GM10847 (cell line): ENCODE data around the gene SART1.

Experiments
- POLR2A ChIP-seq: IDR thresholded peaks from 2 replicates; pipeline ENCODE4 v1.6.1; 2011; ENCODE audit not compliant: insufficient read length; ENCODE audit errors: extremely low read depth

The SART1 gene

DNA sequence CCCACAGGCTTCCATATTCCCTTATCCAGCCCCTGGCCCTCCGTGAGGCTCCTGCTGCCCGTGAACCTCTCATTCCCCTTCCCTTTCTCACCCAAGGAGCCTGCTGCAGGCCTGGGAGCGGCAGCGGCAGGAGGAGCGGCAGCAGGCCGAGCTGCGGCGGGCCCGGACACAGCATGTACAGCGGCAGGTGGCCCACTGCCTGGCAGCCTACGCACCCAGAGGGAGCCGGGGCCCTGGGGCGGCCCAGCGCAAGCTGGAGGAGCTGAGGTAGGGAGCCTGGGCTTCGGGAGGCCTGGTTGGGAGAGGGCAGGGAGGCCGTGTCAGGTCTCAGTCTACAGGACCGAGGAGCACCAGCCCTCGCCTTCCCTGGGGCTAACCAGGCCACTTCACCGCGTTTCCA is 8.1 kb upstream of the SART1 start:
- TF ChIP-seq POLR2A = no peak

GRCh38 chr11:65954771-65955170 is 6.8 kb upstream of the SART1 start:
- TF ChIP-seq POLR2A = no peak

GRCh38 chr11:65958291-65958690 is 3.2 kb upstream of the SART1 start:
- TF ChIP-seq POLR2A = no peak

DNA sequence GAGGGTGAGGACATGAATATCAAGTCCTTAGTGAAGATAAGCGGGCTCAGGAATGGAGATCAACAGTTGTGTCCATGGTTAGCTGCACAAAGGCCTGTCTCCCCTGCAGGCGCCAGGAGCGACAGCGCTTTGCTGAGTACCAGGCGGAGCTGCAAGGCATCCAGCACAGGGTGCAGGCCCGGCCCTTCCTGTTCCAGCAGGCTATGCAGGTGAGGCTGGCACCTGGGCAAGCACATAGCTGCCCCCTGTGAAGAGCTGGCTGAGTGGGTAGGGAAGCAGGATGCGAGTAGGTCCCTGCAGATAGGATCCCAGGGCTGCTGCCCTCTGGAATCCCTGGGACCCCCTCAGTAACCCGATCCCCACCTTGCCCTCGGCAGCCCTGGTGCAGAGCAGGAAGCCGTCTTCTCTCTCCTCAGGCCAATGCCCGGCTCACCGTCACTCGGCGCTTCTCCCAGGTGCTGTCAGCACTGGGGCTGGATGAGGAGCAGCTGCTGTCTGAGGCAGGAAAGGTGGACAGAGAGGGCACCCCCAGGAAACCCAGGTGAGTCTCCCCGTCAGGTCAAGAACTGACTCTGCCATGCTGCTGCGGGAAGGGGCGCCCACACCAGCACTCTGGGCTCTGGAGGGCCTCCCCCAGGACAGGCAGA is 2.6 kb upstream of the SART1 start:
- no peak for TF ChIP-seq POLR2A

DNA sequence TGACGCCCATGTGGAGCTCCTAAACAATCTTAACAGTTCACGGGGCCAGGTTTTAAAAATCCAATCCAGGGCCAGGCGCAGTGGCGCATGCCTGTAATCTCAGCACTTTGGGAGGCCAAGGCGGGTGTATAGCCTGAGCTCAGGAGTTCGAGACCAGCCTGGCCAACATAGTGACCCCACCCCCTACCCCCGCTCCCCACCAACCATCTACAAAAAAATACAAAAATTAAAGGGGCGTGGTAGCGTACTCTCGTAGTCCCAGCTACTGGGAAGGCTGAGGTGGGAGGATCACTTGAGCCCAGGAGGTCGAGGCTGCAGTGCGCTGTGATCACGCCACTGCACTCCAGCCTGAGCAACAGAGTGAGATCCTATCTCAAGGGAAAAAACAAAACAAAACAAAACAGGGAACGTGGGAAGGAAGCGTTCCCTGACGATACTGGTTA is 689 bp upstream of the SART1 start:
- no peak for TF ChIP-seq POLR2A

GRCh38 chr11:65962141-65962564 is 619 bp downstream of the SART1 start:
- TF ChIP-seq POLR2A = no peak

DNA sequence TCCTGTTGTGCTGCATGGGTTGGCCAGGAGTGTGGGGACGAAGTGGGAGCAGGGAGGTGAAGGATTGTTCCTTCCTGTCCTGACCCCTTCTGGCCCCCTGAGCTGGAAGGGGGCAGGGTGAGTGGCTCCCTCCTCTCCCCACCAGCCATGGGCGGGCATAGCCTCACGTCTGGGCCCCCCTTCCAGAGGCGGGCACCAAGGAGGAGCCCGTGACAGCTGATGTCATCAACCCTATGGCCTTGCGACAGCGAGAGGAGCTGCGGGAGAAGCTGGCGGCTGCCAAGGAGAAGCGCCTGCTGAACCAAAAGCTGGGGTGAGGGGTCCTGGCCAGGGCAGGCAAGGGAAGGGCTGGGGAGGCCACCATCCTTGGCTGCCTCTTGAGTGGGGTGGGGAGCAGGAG is 3.4 kb downstream of the SART1 start:
- TF ChIP-seq POLR2A = no peak

GRCh38 chr11:65965986-65966762 is 4.6 kb downstream of the SART1 start:
- no peak for TF ChIP-seq POLR2A

DNA sequence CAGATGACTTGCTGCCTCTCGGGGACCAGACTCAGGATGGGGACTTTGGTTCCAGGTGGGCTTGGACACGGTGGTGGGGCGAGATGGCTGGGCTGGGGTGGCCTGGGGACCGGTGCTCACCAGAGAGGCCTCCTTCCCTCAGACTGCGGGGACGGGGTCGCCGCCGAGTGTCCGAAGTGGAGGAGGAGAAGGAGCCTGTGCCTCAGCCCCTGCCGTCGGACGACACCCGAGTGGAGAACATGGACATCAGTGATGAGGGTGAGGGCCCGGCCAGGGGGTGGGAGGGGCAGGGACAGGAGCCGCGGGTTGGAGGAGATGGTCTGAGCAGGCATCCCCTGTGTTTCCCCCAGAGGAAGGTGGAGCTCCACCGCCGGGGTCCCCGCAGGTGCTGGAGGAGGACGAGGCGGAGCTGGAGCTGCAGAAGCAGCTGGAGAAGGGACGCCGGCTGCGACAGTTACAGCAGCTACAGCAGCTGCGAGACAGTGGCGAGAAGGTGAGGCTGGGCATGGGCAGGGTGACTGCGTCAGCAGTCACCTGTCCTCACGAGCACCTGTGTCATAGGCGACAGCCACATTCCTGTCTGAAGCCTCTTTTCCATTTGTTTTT is 5.9 kb downstream of the SART1 start:
- TF ChIP-seq POLR2A = no peak

GRCh38 chr11:65968600-65969482 is 7.3 kb downstream of the SART1 start:
- TF ChIP-seq POLR2A = no peak

- no peak for TF ChIP-seq POLR2A
These were observed 10.6 kb downstream of the SART1 start for GRCh38 chr11:65972116-65972515.

- TF ChIP-seq POLR2A = no peak
These were observed 12.0 kb downstream of the SART1 start for GRCh38 chr11:65973439-65974110.

DNA sequence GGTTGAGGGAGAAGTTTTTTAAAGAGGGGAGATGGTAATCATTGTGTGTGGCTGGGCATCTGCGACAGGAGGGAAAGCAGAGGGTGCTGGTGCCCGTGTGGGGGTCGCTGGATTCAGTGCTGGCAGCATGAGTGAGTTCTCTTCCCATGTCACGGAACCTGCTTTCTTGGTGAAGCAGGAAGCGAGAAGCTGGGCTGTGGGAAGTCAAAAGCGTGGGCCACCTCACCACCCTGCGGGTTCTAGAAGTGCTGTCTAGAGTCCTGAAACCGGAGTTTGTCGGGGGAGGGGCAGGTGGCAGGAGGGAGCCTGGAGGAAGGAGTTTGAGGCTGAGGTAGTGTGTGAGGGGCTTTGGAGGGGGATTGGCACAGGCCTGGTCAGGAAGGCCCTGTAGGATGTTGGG is 14.2 kb downstream of the SART1 start:
- TF ChIP-seq POLR2A = no peak

DNA sequence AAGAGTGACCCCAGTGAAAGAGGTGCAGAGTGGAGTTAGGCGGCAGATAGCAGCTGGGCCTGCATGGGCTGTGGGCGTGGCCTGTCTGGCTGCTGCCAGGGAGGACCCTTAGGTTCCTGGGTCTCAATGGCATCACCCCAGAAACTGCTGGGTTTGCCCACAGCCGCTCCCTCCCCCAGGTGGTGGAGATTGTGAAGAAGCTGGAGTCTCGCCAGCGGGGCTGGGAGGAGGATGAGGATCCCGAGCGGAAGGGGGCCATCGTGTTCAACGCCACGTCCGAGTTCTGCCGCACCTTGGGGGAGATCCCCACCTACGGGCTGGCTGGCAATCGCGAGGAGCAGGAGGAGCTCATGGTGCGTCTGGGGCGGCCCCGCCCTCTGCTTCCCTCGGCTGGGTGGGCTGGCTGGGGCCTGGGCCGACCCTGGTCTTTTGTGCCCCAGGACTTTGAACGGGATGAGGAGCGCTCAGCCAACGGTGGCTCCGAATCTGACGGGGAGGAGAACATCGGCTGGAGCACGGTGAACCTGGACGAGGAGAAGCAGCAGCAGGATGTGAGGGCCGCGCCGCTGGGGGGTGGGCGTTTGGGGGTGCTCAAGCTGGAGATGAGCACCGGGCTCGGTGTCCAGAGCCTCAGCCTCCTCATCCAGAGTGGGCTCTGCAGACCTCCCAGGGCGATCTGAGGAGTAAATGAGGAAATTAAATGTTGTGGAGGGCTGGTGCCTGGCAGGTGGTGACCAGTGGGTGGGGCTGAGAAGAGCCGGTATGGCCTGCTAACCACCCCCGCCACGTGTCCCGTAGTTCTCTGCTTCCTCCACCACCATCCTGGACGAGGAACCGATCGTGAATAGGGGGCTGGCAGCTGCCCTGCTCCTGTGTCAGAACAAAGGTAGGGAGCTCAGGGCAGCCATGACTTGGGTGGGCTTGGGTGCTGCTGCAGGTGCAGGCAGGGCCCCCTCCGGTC is 15.0 kb downstream of the SART1 start:
- no peak for TF ChIP-seq POLR2A
